H1 (cell line): Measurements from ENCODE around the gene LRBA. TPM values are rescaled to one million over a fixed set of nuclear protein-coding genes. Genes with fewer than 3 reads are reported as not detected.

Experiments used
- CTCF ChIA-PET: fragments of 300-600 bp; sonication (Branson Sonifier 250); formaldehyde crosslinking; loops from one replicate; lab custom pipeline; 2021; ENCODE audit not compliant: partially characterized antibody; lab: Charles Lee
- POLR2A ChIA-PET: fragments of 300-600 bp; sonication (Branson Sonifier 250); formaldehyde crosslinking; loops from one replicate; lab custom pipeline; 2021; ENCODE audit warnings: inconsistent platforms; ENCODE audit not compliant: partially characterized antibody; lab: Charles Lee
- DNase-seq, 2 experiments: peaks; one replicate each; pipeline versions ENCODE4 v3.0.0 to v3.0.0-alpha.2; 2010 to 2022; ENCODE audit warnings: low spot score in 2 of 2, low read depth in 1 of 2, mixed read lengths in 1 of 2
- FAIRE-seq: peaks from 2 replicates; lab custom pipeline; 2011; peaks lifted over from hg19 to GRCh38; lab: Jason Lieb, UNC
- H2AFZ ChIP-seq: 2 replicates; pipeline ENCODE4 v1.8.1; 2012; ENCODE audit warnings: low read length, inconsistent platforms
- H2AK5ac ChIP-seq: 2 replicates; pipeline ENCODE4 v1.6.1; 2013; ENCODE audit warnings: low read depth, low read length
- H2BK120ac ChIP-seq: replicated peaks from 2 replicates; pipeline ENCODE3; 2013; ENCODE audit warnings: low read depth, low read length, inconsistent platforms
- H2BK12ac ChIP-seq: 2 replicates; pipeline ENCODE4 v1.6.1; 2013; ENCODE audit warnings: low read depth, low read length
- H2BK15ac ChIP-seq: 2 replicates; pipeline ENCODE4 v1.6.1; 2013; ENCODE audit warnings: low read length
- H2BK20ac ChIP-seq: 2 replicates; pipeline ENCODE4 v1.6.1; 2013; ENCODE audit warnings: low read length
- H2BK5ac ChIP-seq: 2 replicates; pipeline ENCODE4 v1.6.1; 2013; ENCODE audit warnings: low read depth, low read length
- H3K14ac ChIP-seq: 2 replicates; pipeline ENCODE4 v1.6.1; 2013; ENCODE audit warnings: inconsistent platforms; ENCODE audit not compliant: insufficient read length
- H3K18ac ChIP-seq: 2 replicates; pipeline ENCODE4 v1.6.1; 2013; ENCODE audit warnings: low read length; ENCODE audit errors: extremely low read depth
- H3K23ac ChIP-seq: 2 replicates; pipeline ENCODE4 v1.6.1; 2013; ENCODE audit warnings: inconsistent platforms; ENCODE audit not compliant: insufficient read length
- H3K23me2 ChIP-seq: 2 replicates; pipeline ENCODE4 v1.6.1; 2013; ENCODE audit warnings: low read depth, low read length
- H3K27ac ChIP-seq: 2 replicates; pipeline ENCODE4 v1.6.1; 2011; ENCODE audit warnings: low read depth, low read length, inconsistent platforms
- H3K27me3 ChIP-seq, 4 experiments: replicated peaks in 1 of 4; 1 replicate in 1 of 4; 2 replicates in 3 of 4; pipeline versions ENCODE4 v1.6.1 to v1.8.1; 2011 to 2013; ENCODE audit warnings: low read length in 3 of 4, mild to moderate bottlenecking in 3 of 4, inconsistent platforms in 2 of 4, mixed read lengths in 2 of 4, moderate library complexity in 1 of 4; ENCODE audit not compliant: control insufficient read depth in 3 of 4, insufficient read depth in 3 of 4; ENCODE audit errors: extremely low read depth in 1 of 4
- H3K36me3 ChIP-seq, 4 experiments: 2 replicates each; pipeline versions ENCODE4 v1.6.1 to v1.8.1; 2011 to 2013; ENCODE audit warnings: mild to moderate bottlenecking in 4 of 4, low read length in 3 of 4, moderate library complexity in 2 of 4, control low read depth in 1 of 4, inconsistent platforms in 1 of 4; ENCODE audit not compliant: insufficient read depth in 4 of 4, control insufficient read depth in 2 of 4
- H3K4ac ChIP-seq: replicated peaks from 2 replicates; pipeline ENCODE3; 2013; ENCODE audit warnings: low read length, low read depth, mixed read lengths, inconsistent platforms; ENCODE audit not compliant: insufficient read length
- H3K4me1 ChIP-seq, 4 experiments: replicated peaks in 1 of 4; 1 replicate in 1 of 4; 2 replicates in 3 of 4; pipeline versions ENCODE4 v1.6.1 to v1.8.1; 2011 to 2013; ENCODE audit warnings: low read length in 3 of 4, inconsistent platforms in 2 of 4, mixed read lengths in 1 of 4; ENCODE audit not compliant: insufficient read depth in 4 of 4, control insufficient read depth in 3 of 4
- H3K4me2 ChIP-seq, 2 experiments: 2 replicates each; pipeline versions ENCODE4 v1.6.1 to v1.8.1; 2011 to 2013; ENCODE audit warnings: low read depth in 2 of 2, low read length in 2 of 2, control low read depth in 1 of 2, inconsistent platforms in 1 of 2, mild to moderate bottlenecking in 1 of 2; ENCODE audit not compliant: insufficient read depth in 1 of 2
- H3K4me3 ChIP-seq, 4 experiments: fragments of 200-600, 300-600 bp in 1 of 4; sonication (generic), shearing (Covaris generic), sonication (Bioruptor Twin) in 1 of 4; 2 replicates each; pipeline versions ENCODE4 v1.5.1 to v1.8.1; 2011 to 2016; ENCODE audit warnings: low read length in 4 of 4, low read depth in 3 of 4, control low read depth in 2 of 4, inconsistent platforms in 2 of 4, mild to moderate bottlenecking in 2 of 4, mixed read lengths in 1 of 4, moderate library complexity in 1 of 4; ENCODE audit not compliant: insufficient read depth in 2 of 4; ENCODE audit errors: extremely low read depth in 1 of 4
- H3K56ac ChIP-seq: replicated peaks from 2 replicates; pipeline ENCODE3; 2013; ENCODE audit warnings: low read depth, mild to moderate bottlenecking, mixed read lengths, low read length, inconsistent platforms; ENCODE audit not compliant: insufficient read length
- H3K79me1 ChIP-seq: 2 replicates; pipeline ENCODE4 v1.6.1; 2013; ENCODE audit warnings: low read depth, low read length, control low read depth
- H3K79me2 ChIP-seq, 2 experiments: 2 replicates each; pipeline versions ENCODE4 v1.6.1 to v1.8.1; 2012 to 2013; ENCODE audit warnings: low read length in 2 of 2, mild to moderate bottlenecking in 2 of 2, inconsistent platforms in 1 of 2; ENCODE audit not compliant: insufficient read depth in 2 of 2, control insufficient read depth in 1 of 2
- H3K9ac ChIP-seq, 4 experiments: replicated peaks in 1 of 4; 1 replicate in 1 of 4; 2 replicates in 3 of 4; pipeline versions ENCODE4 v1.6.1 to v1.8.1; 2011 to 2013; ENCODE audit warnings: low read depth in 3 of 4, low read length in 3 of 4, control low read depth in 2 of 4, mild to moderate bottlenecking in 2 of 4, moderate library complexity in 2 of 4, inconsistent platforms in 1 of 4; ENCODE audit errors: extremely low read depth in 1 of 4
- H3K9me3 ChIP-seq, 2 experiments: 2 replicates each; pipeline versions ENCODE4 v1.6.1 to v1.8.1; 2012 to 2013; ENCODE audit warnings: mild to moderate bottlenecking in 2 of 2, moderate library complexity in 2 of 2, control low read depth in 1 of 2, inconsistent platforms in 1 of 2, low read depth in 1 of 2, low read length in 1 of 2, mixed read lengths in 1 of 2; ENCODE audit not compliant: insufficient read depth in 2 of 2
- H4K20me1 ChIP-seq, 2 experiments: replicated peaks in 1 of 2; 2 replicates each; pipeline versions ENCODE3 to v1.8.1; 2011 to 2013; ENCODE audit warnings: inconsistent platforms in 2 of 2, low read length in 2 of 2, mild to moderate bottlenecking in 1 of 2; ENCODE audit not compliant: insufficient read depth in 2 of 2, control insufficient read depth in 1 of 2
- H4K5ac ChIP-seq: 2 replicates; pipeline ENCODE4 v1.6.1; 2013; ENCODE audit warnings: low read length, low read depth, mixed read lengths, inconsistent platforms; ENCODE audit not compliant: insufficient read length
- H4K8ac ChIP-seq: 2 replicates; pipeline ENCODE4 v1.8.0; 2013; ENCODE audit warnings: mild to moderate bottlenecking, moderate library complexity, low read length, inconsistent platforms; ENCODE audit not compliant: insufficient read depth; ENCODE audit errors: extremely low read depth
- H4K91ac ChIP-seq: replicated peaks from 2 replicates; pipeline ENCODE3; 2013; ENCODE audit warnings: low read length, mixed read lengths, inconsistent platforms; ENCODE audit not compliant: insufficient read length
- ATF3 ChIP-seq: IDR thresholded peaks from 2 replicates; pipeline ENCODE4 v1.6.1; 2011; ENCODE audit warnings: low read depth, mild to moderate bottlenecking, low read length; ENCODE audit not compliant: insufficient read depth
- EP300 ChIP-seq, 2 experiments: IDR thresholded peaks; 1 replicate in 1 of 2; 2 replicates in 1 of 2; pipeline ENCODE4 v1.6.1; 2011 to 2012; ENCODE audit warnings: low read depth in 2 of 2, low read length in 2 of 2, mild to moderate bottlenecking in 2 of 2, borderline replicate concordance in 1 of 2, inconsistent platforms in 1 of 2, moderate library complexity in 1 of 2
- HDAC6 ChIP-seq: IDR thresholded peaks from one replicate; pipeline ENCODE4 v1.7.1; 2012; ENCODE audit warnings: low read depth, mild to moderate bottlenecking, inconsistent platforms, low read length, moderate library complexity
- JUN ChIP-seq: IDR thresholded peaks from 2 replicates; pipeline ENCODE4 v1.6.1; 2011; ENCODE audit warnings: low read depth, mild to moderate bottlenecking, improper control_type of control experiment, low read length
- KDM5A ChIP-seq: fragments of 200-600 bp; IDR thresholded peaks from 2 replicates; pipeline ENCODE4 v1.7.1; 2012; ENCODE audit warnings: mild to moderate bottlenecking, low read length, inconsistent platforms, mixed read lengths
- NANOG ChIP-seq: IDR thresholded peaks from 2 replicates; pipeline ENCODE4 v1.6.1; 2011; ENCODE audit warnings: low read length, low read depth, mild to moderate bottlenecking, inconsistent platforms; ENCODE audit not compliant: insufficient read depth, poor library complexity, severe bottlenecking
- POLR2A ChIP-seq, 2 experiments: IDR thresholded peaks; 1 replicate in 1 of 2; 2 replicates in 1 of 2; pipeline ENCODE4 v1.6.1; 2011; ENCODE audit warnings: low read depth in 2 of 2, low read length in 2 of 2, mild to moderate bottlenecking in 2 of 2; ENCODE audit errors: control extremely low read depth in 1 of 2
- POLR2AphosphoS5 ChIP-seq: IDR thresholded peaks from 2 replicates; pipeline ENCODE4 v1.6.1; 2011; ENCODE audit warnings: low read depth, low read length
- SP1 ChIP-seq: IDR thresholded peaks from 2 replicates; pipeline ENCODE4 v1.6.1; 2011; ENCODE audit warnings: low read depth, low read length
- SP2 ChIP-seq: IDR thresholded peaks from 2 replicates; pipeline ENCODE4 v1.6.1; 2012; ENCODE audit warnings: mild to moderate bottlenecking, low read length, inconsistent platforms
- YY1 ChIP-seq: IDR thresholded peaks from 2 replicates; pipeline ENCODE4 v1.6.1; 2011; ENCODE audit warnings: low read depth, mild to moderate bottlenecking, low read length
- WGBS, 2 experiments: shearing (Covaris generic) in 1 of 2; methylation state at CpG; one replicate each; pipeline versions ENCODE4 v1.1.6 to v1.1.7; 2013 to 2015; ENCODE audit warnings: low lambda C conversion rate in 2 of 2, mixed read lengths in 2 of 2, inconsistent platforms in 1 of 2, low coverage in 1 of 2, missing lambda C conversion rate in 1 of 2; ENCODE audit not compliant: insufficient replicate concordance in 2 of 2, insufficient coverage in 1 of 2, insufficient read length in 1 of 2; ENCODE audit errors: extremely low coverage in 1 of 2, missing lambda C conversion rate in 1 of 2; 5-methylcytosine and 5-hydroxymethylcytosine counted together
- polyA plus RNA-seq, 7 experiments: library from polyadenylated mRNA; depleted of rRNA in 3 of 7; stranded (reverse) in 5 of 7; unstranded in 2 of 7; fragments of >200 nt in 5 of 7; fragments of 200-250 nt in 2 of 7; gene quantifications; 1 replicate in 5 of 7; 2 replicates in 1 of 7; 4 replicates in 1 of 7; pipeline versions ENCODE4 v1.2.1 to v1.2.3, GENCODE V29; 2011 to 2013; ENCODE audit warnings: missing spikeins in 2 of 7, mixed read lengths in 2 of 7
- total RNA-seq: library from RNA; stranded (reverse); fragmentation: NEBNext Ultra II Directional; extraction: Animal tissue kit (Norgen Biotek cat#: 25700); gene quantifications from 2 replicates; pipeline ENCODE4 v1.2.1, GENCODE V29; 2021

LRBA gene
- total and polyA plus RNA-seq, 2 of the 8 experiments (the other 6 are each of a cell fraction or from before 2014, with no cell fraction given) = 54.6 to 83.2 TPM

- ChIA-PET POLR2A (no interaction called here), CTCF (interaction anchor here (1.0 to 1.9 kb wide), 2 partner anchors 9 to 17 kb away, joined by 4 read pairs; no protein-coding TSS in a partner anchor)
- Histone ChIP-seq H2BK5ac (no peak overlapping the region), H2BK15ac (no peak overlapping the region), H3K4me3 (no peak overlapping the region), H3K79me1 (no peaks in the 10 kb centered on the region), H2BK12ac (no peak overlapping the region), H2BK120ac (no peak overlapping the region), H4K5ac (no peak overlapping the region), H3K4ac (no peak overlapping the region), H3K14ac (no peak overlapping the region), H3K9me3 (0 out of 4 replicates have a peak, but pooled peaks cover 0 to 3% of the 10 kb centered on the region in 2 experiments), H4K91ac (no peak overlapping the region), H3K56ac (no peak overlapping the region), H4K20me1 (no peaks in the 10 kb centered on the region), H3K9ac (no peak overlapping the region), H2AK5ac (no peak overlapping the region), H3K18ac (no peak overlapping the region), H3K79me2 (peaks cover 0 to 8% of the 10 kb centered on the region in 2 experiments; a peak in 1 of 4 replicates), H3K4me2 (no peak overlapping the region), H3K27ac (no peak overlapping the region), H2BK20ac (no peak overlapping the region), H3K23me2 (no peaks in the 10 kb centered on the region), H4K8ac (no peak overlapping the region), H3K4me1 (no peaks in the 10 kb centered on the region), H3K27me3 (no peaks in the 10 kb centered on the region), H3K36me3 (peaks cover 0 to 16% (median 1%) of the 10 kb centered on the region in 4 experiments; a peak in 2 of 8 replicates), H2AFZ (no peak overlapping the region), H3K23ac (no peak overlapping the region)
- WGBS, 2 experiments = 93% methylated on average over 1 of the region's 1 CpG; no CpG with 5 or more reads in 1 of the 2 experiments
- no peak for TF ChIP-seq JUN
- no peak for TF ChIP-seq POLR2AphosphoS5
- TF ChIP-seq SP2 = no peak
- no peak for TF ChIP-seq POLR2A (IDR thresholded peaks at IDR 0.05; ENCODE audit: control extremely low read depth in 1 of 2, low read depth in 2 of 2, low read length in 2 of 2)
- TF ChIP-seq ATF3 = no peak
- TF ChIP-seq YY1 = no peak
- no peak for TF ChIP-seq SP1
- no peak for TF ChIP-seq NANOG
- TF ChIP-seq KDM5A = no peak
- no peak for TF ChIP-seq EP300 (IDR thresholded peaks at IDR 0.05; ENCODE audit: borderline replicate concordance in 1 of 2, low read depth in 2 of 2, low read length in 2 of 2)
- TF ChIP-seq HDAC6 = no peak
- FAIRE-seq (no peak), DNase-seq (no peak)
These were observed 130.5 kb downstream of the LRBA start for GRCh38 chr4:150884625-150885024.
